GM12892 (cell line): ENCODE data around the gene MICAL3.

ENCODE experiments used
- POLR2A ChIP-seq: IDR thresholded peaks from 2 replicates; pipeline ENCODE4 v1.6.1; 2011; ENCODE audit warnings: low read depth, low read length, control low read depth
- POLR2AphosphoS5 ChIP-seq: IDR thresholded peaks from 2 replicates; pipeline ENCODE4 v1.6.1; 2011; ENCODE audit warnings: low read depth, low read length, control low read depth
- TAF1 ChIP-seq: IDR thresholded peaks from 2 replicates; pipeline ENCODE4 v1.6.1; 2011; ENCODE audit warnings: low read depth, mild to moderate bottlenecking, control low read depth, low read length, borderline replicate concordance

DNA sequence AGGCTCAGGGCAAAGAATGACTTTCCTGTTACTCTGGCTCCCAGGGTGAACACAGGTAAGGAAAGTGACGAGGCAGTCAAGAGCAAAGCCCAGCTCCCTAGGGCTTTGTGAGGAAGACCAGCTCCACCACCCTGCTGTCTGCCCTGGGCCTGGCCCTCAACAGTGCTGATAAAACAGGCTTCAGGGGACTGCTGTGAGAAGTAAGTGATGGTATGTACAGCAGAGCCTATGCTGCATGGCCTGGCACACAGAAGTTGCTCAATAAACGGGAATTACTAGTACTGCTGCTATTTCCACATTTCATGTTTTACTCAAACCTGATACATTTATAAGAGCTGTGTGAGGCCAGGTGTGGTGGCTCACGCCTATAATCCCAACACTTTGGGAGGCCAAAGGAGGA, 50.3 kb downstream of the MICAL3 start:
- no peak for TF ChIP-seq POLR2A
- TF ChIP-seq POLR2AphosphoS5: no peak
- no peak for TF ChIP-seq TAF1
